Endothelial cell (in vitro differentiated cells): ENCODE data around the gene SYNGR1. TPM values are rescaled to one million over a fixed set of nuclear protein-coding genes. Genes with fewer than 3 reads are reported as not detected.
A peak's percentile ranks its signal among the peaks of the same experiment; 100 is the strongest.

Experiments used
- DNase-seq: peaks from one replicate; pipeline ENCODE4 v3.0.0; 2021; ENCODE audit warnings: low spot score
- H3K27ac Mint-ChIP-seq: one replicate; pipeline ENCODE4 v1.8.0; 2021; ENCODE audit warnings: mixed read lengths, inconsistent platforms; ENCODE audit not compliant: unreplicated experiment
- H3K27me3 Mint-ChIP-seq: one replicate; pipeline ENCODE4 v1.8.0; 2021; ENCODE audit warnings: mild to moderate bottlenecking, moderate library complexity, mixed read lengths, inconsistent platforms; ENCODE audit not compliant: unreplicated experiment
- H3K36me3 Mint-ChIP-seq: one replicate; pipeline ENCODE4 v1.8.0; 2021; ENCODE audit warnings: mild to moderate bottlenecking, low read depth, mixed read lengths, inconsistent platforms; ENCODE audit not compliant: unreplicated experiment
- H3K4me1 Mint-ChIP-seq: one replicate; pipeline ENCODE4 v1.8.0; 2021; ENCODE audit warnings: mild to moderate bottlenecking, mixed read lengths, inconsistent platforms; ENCODE audit not compliant: unreplicated experiment
- H3K4me3 Mint-ChIP-seq: one replicate; pipeline ENCODE4 v1.8.0; 2021; ENCODE audit warnings: mild to moderate bottlenecking, mixed read lengths, inconsistent platforms; ENCODE audit not compliant: unreplicated experiment
- H3K9me3 Mint-ChIP-seq: one replicate; pipeline ENCODE4 v1.8.0; 2021; ENCODE audit warnings: mixed read lengths, inconsistent platforms; ENCODE audit not compliant: unreplicated experiment
- CTCF ChIP-seq: fragments of 200-600 bp; sonication (generic); IDR thresholded peaks from one replicate; pipeline ENCODE4 v1.5.0; 2021; ENCODE audit warnings: antibody characterized with exemption; ENCODE audit not compliant: unreplicated experiment
- total RNA-seq: library from RNA; stranded (reverse); fragmentation: NEBNext Ultra II Directional; extraction: Animal tissue kit (Norgen Biotek cat#: 25700); gene quantifications from one replicate; pipeline ENCODE4 v1.2.1, GENCODE V29; 2021; ENCODE audit not compliant: unreplicated experiment

Gene SYNGR1
- total RNA-seq, 1 donor from 2014 or later, result 2.9 TPM

DNA sequence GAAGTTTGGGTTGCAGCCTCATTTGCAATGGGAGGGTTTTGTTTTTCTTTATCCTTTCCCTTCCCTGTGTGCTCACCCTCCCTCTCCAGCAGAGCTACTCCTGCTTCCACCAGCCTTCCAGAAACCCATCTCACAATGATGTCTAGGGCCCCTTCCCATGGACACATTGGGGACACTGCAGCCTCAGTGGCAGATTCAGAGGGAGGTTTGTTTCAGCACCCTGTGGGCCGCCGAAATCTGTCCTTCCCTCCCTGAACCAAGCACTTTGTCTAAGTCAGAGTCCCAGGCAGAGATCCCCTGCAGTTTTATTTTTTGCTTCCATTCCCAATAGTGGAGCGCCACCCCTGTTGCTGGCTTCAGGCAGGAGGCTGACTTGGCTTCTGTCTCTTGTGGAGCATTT lies 8.6 kb upstream of the SYNGR1 start:
- no peak overlapping the region for H3K4me3 Mint-ChIP-seq
- DNase-seq, result no peak
- H3K27me3 Mint-ChIP-seq, result peaks cover 1% of the 10 kb centered on the region
- no peaks in the 10 kb centered on the region for H3K9me3 Mint-ChIP-seq
- no peak for TF ChIP-seq CTCF
- H3K36me3 Mint-ChIP-seq, result no peaks in the 10 kb centered on the region
- peaks cover 4% of the 10 kb centered on the region for H3K4me1 Mint-ChIP-seq
- H3K27ac Mint-ChIP-seq, result no peak overlapping the region

GRCh38 chr22:39343259-39344045 lies 6.3 kb upstream of the SYNGR1 start:
- Mint-ChIP-seq H3K27ac (no peak overlapping the region), H3K9me3 (no peaks in the 10 kb centered on the region), H3K4me1 (peaks cover 4% of the 10 kb centered on the region), H3K4me3 (no peak overlapping the region), H3K36me3 (no peaks in the 10 kb centered on the region), H3K27me3 (peaks cover 1% of the 10 kb centered on the region)
- TF ChIP-seq CTCF, result peak; percentile 41
- DNase-seq, result peak; percentile 72

DNA sequence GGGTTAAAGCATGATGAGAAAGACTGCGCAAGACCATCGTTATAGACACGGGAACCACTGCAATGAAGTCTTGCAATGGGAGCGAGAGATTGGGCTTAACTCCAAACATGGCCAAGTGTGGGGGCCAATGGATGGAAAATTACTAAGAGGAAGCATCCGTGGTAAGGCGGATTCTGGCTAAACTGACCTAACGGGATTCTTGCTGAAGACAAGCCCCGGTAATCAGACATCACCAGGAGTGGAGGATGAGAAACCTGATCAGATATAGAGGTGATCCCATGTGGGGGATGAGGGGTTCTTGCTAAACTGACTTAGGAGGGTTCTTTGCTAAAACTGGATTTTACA lies 5.8 kb upstream of the SYNGR1 start:
- Mint-ChIP-seq H3K4me1 (peaks cover 6% of the 10 kb centered on the region), H3K27ac (no peak overlapping the region), H3K4me3 (no peak overlapping the region), H3K36me3 (no peaks in the 10 kb centered on the region), H3K9me3 (no peaks in the 10 kb centered on the region), H3K27me3 (peaks cover 1% of the 10 kb centered on the region)
- TF ChIP-seq CTCF, result no peak
- no peak for DNase-seq

GRCh38 chr22:39345231-39345630 lies 4.6 kb upstream of the SYNGR1 start:
- Mint-ChIP-seq H3K4me1 (peaks cover 11% of the 10 kb centered on the region), H3K9me3 (no peaks in the 10 kb centered on the region), H3K4me3 (no peak overlapping the region), H3K27ac (no peak overlapping the region), H3K27me3 (peaks cover 1% of the 10 kb centered on the region), H3K36me3 (no peaks in the 10 kb centered on the region)
- no peak for DNase-seq
- no peak for TF ChIP-seq CTCF

DNA sequence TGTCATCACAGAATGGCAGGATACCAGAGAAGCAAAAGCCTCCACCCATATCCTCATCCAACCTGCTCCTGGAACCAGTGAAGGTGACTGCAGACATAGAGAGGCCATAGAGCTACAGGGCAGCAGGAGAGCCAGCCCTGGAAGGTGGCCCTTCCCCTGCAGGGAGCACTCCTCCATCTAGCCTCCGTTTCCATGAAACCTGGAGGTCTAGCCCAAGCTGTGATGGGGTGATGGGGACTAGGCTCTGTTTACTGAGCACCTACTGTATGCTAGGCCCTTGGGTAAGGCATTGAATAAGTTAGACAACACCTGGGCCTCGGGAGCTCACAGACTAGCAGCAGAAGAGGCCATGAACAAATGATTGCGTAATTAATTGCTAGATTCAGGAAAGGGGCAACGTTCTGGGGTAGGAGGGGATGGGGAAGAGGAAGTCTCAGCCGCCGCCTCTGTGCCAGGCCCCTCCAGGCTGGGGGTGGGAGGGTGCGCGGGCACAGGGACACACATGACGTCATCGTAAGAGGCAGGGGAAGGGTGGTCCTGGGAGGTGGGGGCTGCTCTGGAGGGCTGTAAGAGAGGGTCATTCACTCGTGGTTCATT lies 784 bp upstream of the SYNGR1 start:
- Mint-ChIP-seq H3K36me3 (no peaks in the 10 kb centered on the region), H3K4me3 (peak overlapping the region; percentile 90), H3K9me3 (no peaks in the 10 kb centered on the region), H3K27me3 (no peaks in the 10 kb centered on the region), H3K27ac (no peak overlapping the region), H3K4me1 (peaks cover 9% of the 10 kb centered on the region)
- no peak for DNase-seq
- no peak for TF ChIP-seq CTCF
